Right atrium auricular region (tissue), 2 donors: Measurements from ENCODE around the gene CCSAP. TPM values are rescaled to one million over a fixed set of nuclear protein-coding genes. Genes with fewer than 3 reads are reported as not detected.

Experiments used
- DNase-seq: peaks from one replicate; pipeline ENCODE4 v3.0.0-alpha.2; 2019; ENCODE audit warnings: low spot score
- H3K27ac ChIP-seq, 2 donors: fragments of 200-600 bp; sonication (generic); 1 replicate in 1 of 2; 2 replicates in 1 of 2; pipeline ENCODE4 v1.5.1; 2016 to 2019
- H3K27me3 ChIP-seq, 2 donors: fragments of 200-600 bp; sonication (generic); one replicate each; pipeline versions ENCODE4 v1.5.1 to v1.6.0; 2017 to 2019
- H3K36me3 ChIP-seq: fragments of 200-600 bp; sonication (generic); one replicate; pipeline ENCODE4 v1.5.1; 2016
- H3K4me1 ChIP-seq, 2 donors: fragments of 200-600 bp; sonication (generic); one replicate each; pipeline versions ENCODE4 v1.5.1 to v1.6.0; 2017 to 2019
- H3K4me3 ChIP-seq, 2 donors: fragments of 200-600 bp; sonication (generic); 1 replicate in 1 of 2; 2 replicates in 1 of 2; pipeline ENCODE4 v1.5.1; 2017 to 2019; ENCODE audit warnings: mild to moderate bottlenecking in 1 of 2, moderate library complexity in 1 of 2
- H3K9me3 ChIP-seq, 2 donors: fragments of 200-600 bp; sonication (generic); one replicate each; pipeline ENCODE4 v1.5.1; 2019
- CTCF ChIP-seq, 2 donors: fragments of 200-600 bp; sonication (generic); IDR thresholded peaks; one replicate each; pipeline ENCODE4 v1.5.1; 2019; ENCODE audit warnings: antibody characterized with exemption in 2 of 2
- total RNA-seq, 2 donors: library from RNA; depleted of rRNA; stranded (reverse); fragments of >200 nt; gene quantifications; one replicate each; pipeline ENCODE4 v1.1.0, GENCODE V29; 2016

CCSAP gene
- total RNA-seq, 2 donors from 2014 or later = 2.6 to 2.7 TPM

GRCh38 chr1:229280037-229280828 lies 62.6 kb downstream of the CCSAP start:
- Histone ChIP-seq H3K36me3 (no peaks in the 10 kb centered on the region), H3K9me3 (peaks cover 0 to 4% of the 10 kb centered on the region in 2 donors), H3K4me3 (no peak overlapping the region), H3K4me1 (peaks cover 0 to 32% of the 10 kb centered on the region in 2 donors), H3K27me3 (no peaks in the 10 kb centered on the region), H3K27ac (no peak overlapping the region)
- DNase-seq = no peak
- TF ChIP-seq CTCF (IDR thresholded peaks at IDR 0.05) = no peak

GRCh38 chr1:229279242-229279641 lies 63.6 kb downstream of the CCSAP start:
- DNase-seq = no peak
- Histone ChIP-seq H3K27me3 (no peaks in the 10 kb centered on the region), H3K36me3 (no peaks in the 10 kb centered on the region), H3K9me3 (peaks cover 0 to 4% of the 10 kb centered on the region in 2 donors), H3K4me3 (no peak overlapping the region), H3K27ac (peak overlapping the region in 1 of 2 donors; percentile 19), H3K4me1 (peaks cover 0 to 32% of the 10 kb centered on the region in 2 donors)
- no peak for TF ChIP-seq CTCF (IDR thresholded peaks at IDR 0.05)

GRCh38 chr1:229278120-229278741 lies 64.6 kb downstream of the CCSAP start:
- no peak for TF ChIP-seq CTCF (IDR thresholded peaks at IDR 0.05)
- Histone ChIP-seq H3K4me3 (no peak overlapping the region), H3K36me3 (no peaks in the 10 kb centered on the region), H3K27me3 (no peaks in the 10 kb centered on the region), H3K4me1 (peaks cover 0 to 32% of the 10 kb centered on the region in 2 donors), H3K27ac (peak overlapping the region in 1 of 2 donors; percentile 19), H3K9me3 (peaks cover 0 to 4% of the 10 kb centered on the region in 2 donors)
- no peak for DNase-seq

- H3K9me3 ChIP-seq = no peaks in the 10 kb centered on the region
- no peak for TF ChIP-seq CTCF (IDR thresholded peaks at IDR 0.05)
- no peak overlapping the region for H3K4me3 ChIP-seq
- no peak overlapping the region for H3K27ac ChIP-seq
- no peak for DNase-seq
- no peaks in the 10 kb centered on the region for H3K27me3 ChIP-seq
- H3K36me3 ChIP-seq = no peaks in the 10 kb centered on the region
- H3K4me1 ChIP-seq = peaks cover 0 to 40% of the 10 kb centered on the region in 2 donors
These were observed 67.8 kb downstream of the CCSAP start for GRCh38 chr1:229275005-229275404.

- DNase-seq = no peak
- Histone ChIP-seq H3K4me3 (no peak overlapping the region), H3K4me1 (peaks cover 0 to 39% of the 10 kb centered on the region in 2 donors), H3K36me3 (no peaks in the 10 kb centered on the region), H3K27ac (peak overlapping the region in 1 of 2 donors; percentile 27), H3K9me3 (no peaks in the 10 kb centered on the region), H3K27me3 (no peaks in the 10 kb centered on the region)
- no peak for TF ChIP-seq CTCF (IDR thresholded peaks at IDR 0.05)
These were observed 69.2 kb downstream of the CCSAP start for GRCh38 chr1:229273507-229274232.
